HG03060 (cell line): ENCODE results near the gene TAF11L7.
"Not testable (repeated sequence)": the region's sequence is repeated elsewhere in the genome, so short reads cannot be mapped to it uniquely, and the experiment has no call there.

Experiments used
- ATAC-seq: cut with Tn5 transposase; IDR thresholded peaks from one replicate; pipeline ENCODE4 v1.9.1; 2021; ENCODE audit warnings: low read depth, moderate number of reproducible peaks; ENCODE audit not compliant: unreplicated experiment

The TAF11L7 gene

DNA sequence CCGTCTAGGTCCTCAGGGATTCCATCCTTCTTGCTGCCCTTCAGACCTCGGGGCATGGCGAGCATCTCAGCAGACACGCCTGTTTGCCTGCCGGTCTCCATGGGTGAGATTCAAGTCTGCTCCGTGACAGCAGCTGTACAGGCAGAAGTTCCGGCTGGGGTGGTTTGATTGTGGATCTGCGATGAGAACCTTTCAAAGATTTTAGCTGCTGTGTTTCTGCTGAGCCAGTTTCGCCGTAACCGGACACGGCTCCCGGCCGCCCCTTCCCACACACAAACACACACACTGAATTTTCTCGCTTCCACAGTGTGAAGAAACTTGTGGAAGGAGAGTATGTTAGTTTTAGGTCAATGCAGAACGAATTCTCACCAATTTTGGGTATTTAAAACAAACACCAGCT is at the start of gene TAF11L7:
Gene TAF11L7, minus strand, starts transcription at position 101 of the 400 bp plus-strand sequence.
- not testable (repeated sequence) for ATAC-seq

DNA sequence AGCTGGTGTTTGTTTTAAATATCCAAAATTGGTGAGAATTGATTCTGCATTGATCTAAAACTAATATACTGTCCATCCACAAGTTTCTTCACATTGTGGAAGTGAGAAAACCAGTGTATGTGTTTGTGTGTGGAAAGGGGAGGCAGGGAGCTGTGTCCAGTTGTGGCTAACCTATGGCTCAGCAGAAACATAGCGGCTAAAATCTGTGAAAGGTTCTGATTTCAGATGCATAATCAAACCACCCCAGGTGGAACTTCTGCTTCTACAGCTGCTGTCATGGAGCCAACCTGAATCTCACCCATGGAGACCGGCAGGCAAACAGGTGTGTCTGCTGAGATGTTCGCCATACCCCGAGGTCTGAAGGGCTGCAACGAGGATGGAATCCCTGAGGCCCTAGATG is 48.6 kb upstream of the TAF11L7 start, which contains the start of gene TAF11L14:
Gene TAF11L14, plus strand, starts transcription at position 301 of the 400 bp plus-strand sequence.
- no peak for ATAC-seq

DNA sequence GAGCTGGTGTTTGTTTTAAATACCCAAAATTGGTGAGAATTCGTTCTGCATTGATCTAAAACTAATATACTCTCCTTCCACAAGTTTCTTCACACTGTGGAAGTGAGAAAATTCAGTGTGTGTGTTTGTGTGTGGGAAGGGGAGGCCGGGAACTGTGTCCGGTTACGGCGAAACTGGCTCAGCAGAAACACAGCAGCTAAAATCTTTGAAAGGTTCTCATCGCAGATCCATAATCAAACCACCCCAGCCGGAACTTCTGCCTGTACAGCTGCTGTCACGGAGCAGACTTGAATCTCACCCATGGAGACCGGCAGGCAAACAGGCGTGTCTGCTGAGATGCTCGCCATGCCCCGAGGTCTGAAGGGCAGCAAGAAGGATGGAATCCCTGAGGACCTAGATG is 46.2 kb upstream of the TAF11L7 start, which contains the start of gene TAF11L13:
Gene TAF11L13, plus strand, starts transcription at position 301 of the 400 bp plus-strand sequence.
- ATAC-seq = not testable (repeated sequence)

DNA sequence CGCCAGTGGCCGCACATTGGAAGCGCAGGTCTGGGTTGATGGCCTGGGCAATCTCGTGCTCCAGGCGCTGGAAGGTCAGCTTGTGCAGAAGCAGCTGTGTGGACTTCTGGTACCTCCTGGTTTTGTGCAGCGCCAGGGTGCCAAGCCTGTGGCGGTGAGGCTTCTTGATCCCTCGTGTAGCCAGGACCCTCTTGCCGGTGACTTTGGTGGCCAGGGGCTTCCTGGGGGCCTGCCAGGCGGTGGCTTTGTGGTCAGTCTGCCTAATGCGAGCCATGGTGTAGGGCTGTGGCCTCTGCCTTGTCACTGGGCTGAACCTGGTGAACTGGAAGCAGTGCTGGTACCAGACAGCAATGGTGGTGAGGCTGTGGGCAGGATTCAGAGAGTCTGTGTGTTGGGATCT is 40.1 kb upstream of the TAF11L7 start:
- ATAC-seq = no peak

DNA sequence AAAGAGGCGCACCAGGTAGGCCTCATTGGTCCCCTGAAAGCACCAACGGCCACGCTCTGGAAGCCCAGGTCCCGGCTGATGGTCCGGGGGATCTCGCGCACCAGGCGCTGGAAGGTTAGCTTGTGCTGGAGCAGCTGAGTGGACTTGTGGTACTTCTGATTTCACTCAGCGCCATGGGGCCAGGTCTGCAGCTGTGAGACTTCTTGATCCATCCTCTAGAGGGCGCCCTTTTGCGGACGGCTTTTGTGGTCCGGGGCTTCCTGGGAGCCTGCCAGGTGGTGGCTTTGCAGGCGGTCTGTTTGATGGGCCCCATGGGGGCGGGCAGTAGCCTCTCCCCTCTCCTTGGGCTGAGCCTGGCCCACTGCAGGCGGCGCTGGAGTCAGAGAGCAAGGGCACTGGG is 35.1 kb upstream of the TAF11L7 start:
- ATAC-seq = no peak

DNA sequence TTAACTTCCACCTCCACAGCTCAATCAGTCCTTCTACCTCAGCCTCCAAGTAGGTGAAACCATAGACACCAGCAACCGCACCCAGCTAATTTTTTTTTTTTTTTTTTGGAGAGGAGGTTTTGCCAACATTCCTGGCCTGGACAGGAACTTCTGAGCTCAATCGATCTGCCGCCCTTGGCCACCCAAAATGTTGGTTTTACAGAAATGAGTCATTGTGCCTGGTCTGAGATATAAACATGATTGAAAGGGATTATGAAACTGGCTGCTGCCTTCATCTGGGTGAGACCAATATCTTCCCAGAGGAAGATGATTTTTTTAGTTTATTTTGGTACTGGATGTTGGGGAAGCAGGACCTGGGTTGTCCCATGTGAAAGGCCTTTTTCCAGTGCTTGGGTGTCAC is 33.8 kb upstream of the TAF11L7 start:
- no peak for ATAC-seq

DNA sequence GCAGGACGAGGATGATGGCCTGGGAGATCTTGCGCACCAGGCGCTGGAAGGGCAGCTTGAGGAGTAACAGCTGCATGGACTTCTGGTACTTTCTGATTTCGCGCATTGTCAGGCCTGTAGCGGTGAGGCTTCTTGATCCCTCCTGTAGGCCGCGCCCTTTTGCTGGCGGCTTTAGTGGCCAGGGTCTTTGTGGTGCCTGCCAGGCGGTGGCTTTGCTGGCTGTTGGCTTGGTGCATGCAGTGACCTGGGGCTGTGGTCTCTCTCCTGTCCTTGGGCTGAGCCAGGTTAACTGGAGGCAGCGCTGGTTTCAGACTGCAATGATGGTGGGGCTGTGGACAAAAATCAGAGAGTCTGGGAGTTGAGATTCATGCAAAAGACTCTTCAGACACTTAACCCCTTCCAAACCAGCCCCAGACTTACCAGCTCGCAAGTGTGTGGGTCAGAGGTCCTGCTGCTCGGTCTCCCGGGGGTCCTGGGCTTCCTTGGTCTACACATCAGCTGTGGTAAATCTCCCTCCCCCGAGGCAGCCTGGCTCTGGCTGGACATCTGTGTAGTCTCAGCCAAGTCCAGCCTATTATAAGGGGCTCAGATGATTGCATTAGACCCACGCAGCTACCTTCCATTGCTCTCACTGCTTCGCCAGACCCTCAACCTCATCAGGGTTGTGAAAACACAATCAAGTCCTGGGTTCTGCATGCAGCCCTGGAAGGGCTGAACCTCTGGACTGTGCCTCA is 29.5 kb upstream of the TAF11L7 start:
- ATAC-seq = no peak

DNA sequence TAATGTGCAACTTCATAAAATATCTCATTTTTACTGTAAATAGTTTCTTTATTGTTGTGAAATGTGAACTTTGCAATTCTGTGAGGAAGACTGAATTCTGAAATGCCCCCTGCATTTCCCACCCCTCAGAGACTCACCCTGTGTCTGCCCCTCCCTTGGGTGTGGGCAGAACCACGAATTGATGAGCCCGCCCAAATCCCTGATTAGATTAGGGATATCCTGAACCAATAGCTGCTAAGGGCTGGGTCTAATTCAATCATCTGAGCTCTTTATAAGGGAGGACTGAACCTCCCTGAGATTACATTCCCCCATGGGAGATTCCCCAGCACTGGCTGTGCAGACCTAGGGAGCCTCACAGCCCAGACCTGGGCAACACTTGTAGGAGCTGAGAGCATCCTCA is 24.5 kb upstream of the TAF11L7 start, which contains the start of gene TAF11L12:
Gene TAF11L12, plus strand, starts transcription at position 301 of the 400 bp plus-strand sequence.
- not testable (repeated sequence) for ATAC-seq

DNA sequence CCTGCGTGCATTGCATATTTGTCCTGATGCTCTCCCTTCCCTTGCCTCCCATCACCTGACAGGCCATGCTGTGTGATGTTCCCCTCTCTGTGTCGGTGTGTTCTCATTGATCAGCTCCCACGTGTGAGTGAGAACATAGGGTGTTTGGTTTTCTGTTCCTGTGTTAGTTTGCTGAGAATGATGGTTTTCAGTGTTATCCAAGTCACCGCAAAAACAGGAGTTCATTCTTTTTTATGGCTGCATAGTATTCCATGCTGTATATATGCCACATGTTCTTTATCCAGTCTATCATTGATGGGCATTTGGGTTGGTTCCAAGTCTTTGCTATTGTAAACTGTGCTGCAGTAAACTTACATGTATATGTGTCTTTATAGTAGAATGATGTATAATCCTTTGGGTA is 21.9 kb upstream of the TAF11L7 start:
- not testable (repeated sequence) for ATAC-seq

DNA sequence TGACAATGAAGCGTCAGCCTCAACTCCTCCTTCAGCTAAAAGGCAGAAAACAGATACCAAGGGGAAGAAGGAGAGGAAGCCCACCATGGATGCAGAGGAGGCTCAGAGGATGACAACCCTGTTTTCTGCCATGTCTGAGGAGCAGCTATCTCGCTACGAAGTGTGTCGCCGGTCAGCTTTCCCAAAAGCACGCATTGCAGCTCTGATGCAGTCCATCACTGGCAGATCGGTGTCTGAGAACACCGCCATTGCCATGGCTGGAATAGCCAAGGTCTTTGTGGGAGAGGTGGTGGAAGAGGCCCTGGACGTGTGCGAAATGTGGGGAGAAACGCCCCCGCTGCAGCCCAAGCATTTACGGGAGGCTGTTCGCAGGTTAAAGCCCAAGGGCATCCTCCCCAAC is 19.4 kb upstream of the TAF11L7 start:
- ATAC-seq = no peak

DNA sequence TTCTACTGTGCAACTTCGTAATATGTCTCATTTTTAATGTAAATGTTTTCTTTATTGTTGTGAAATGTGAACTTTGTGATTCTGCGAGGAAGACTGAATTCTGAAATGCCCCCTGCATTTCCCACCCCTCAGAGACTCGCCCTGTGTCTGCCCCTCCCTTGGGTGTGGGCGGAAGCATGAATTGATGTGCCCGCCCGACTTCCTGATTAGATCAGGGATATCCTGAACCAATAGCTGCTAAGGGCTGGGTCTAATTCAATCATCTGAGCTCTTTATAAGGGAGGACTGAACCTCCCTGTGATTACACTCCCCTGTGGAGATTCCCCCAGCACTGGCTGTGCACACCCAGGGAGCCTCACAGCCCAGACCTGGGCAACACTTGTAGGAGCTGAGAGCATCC is 18.3 kb upstream of the TAF11L7 start, which contains the start of gene TAF11L11:
Gene TAF11L11, plus strand, starts transcription at position 304 of the 400 bp plus-strand sequence.
- not testable (repeated sequence) for ATAC-seq

DNA sequence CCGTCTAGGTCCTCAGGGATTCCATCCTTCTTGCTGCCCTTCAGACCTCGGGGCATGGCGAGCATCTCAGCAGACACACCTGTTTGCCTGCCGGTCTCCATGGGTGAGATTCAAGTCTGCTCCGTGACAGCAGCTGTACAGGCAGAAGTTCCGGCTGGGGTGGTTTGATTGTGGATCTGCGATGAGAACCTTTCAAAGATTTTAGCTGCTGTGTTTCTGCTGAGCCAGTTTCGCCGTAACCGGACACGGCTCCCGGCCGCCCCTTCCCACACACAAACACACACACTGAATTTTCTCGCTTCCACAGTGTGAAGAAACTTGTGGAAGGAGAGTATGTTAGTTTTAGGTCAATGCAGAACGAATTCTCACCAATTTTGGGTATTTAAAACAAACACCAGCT is 12.2 kb upstream of the TAF11L7 start, which contains the start of gene TAF11L10:
Gene TAF11L10, minus strand, starts transcription at position 101 of the 400 bp plus-strand sequence.
- ATAC-seq = not testable (repeated sequence)

DNA sequence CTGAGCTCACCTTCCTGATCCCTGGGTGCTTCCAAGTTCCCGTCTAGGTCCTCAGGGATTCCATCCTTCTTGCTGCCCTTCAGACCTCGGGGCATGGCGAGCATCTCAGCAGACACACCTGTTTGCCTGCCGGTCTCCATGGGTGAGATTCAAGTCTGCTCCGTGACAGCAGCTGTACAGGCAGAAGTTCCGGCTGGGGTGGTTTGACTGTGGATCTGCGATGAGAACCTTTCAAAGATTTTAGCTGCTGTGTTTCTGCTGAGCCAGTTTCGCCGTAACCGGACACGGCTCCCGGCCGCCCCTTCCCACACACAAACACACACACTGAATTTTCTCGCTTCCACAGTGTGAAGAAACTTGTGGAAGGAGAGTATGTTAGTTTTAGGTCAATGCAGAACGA is 8.7 kb upstream of the TAF11L7 start, which contains the start of gene TAF11L9:
Gene TAF11L9, minus strand, starts transcription at position 140 of the 400 bp plus-strand sequence.
- ATAC-seq = not testable (repeated sequence)

DNA sequence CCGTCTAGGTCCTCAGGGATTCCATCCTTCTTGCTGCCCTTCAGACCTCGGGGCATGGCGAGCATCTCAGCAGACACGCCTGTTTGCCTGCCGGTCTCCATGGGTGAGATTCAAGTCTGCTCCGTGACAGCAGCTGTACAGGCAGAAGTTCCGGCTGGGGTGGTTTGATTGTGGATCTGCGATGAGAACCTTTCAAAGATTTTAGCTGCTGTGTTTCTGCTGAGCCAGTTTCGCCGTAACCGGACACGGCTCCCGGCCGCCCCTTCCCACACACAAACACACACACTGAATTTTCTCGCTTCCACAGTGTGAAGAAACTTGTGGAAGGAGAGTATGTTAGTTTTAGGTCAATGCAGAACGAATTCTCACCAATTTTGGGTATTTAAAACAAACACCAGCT is 5.3 kb upstream of the TAF11L7 start, which contains the start of gene TAF11L8:
Gene TAF11L8, minus strand, starts transcription at position 101 of the 400 bp plus-strand sequence.
- ATAC-seq = not testable (repeated sequence)
